NCI-H1105 treated with DMSO at 0.1 percent for 48 hours (cell line): Measurements from ENCODE around the gene TGFB2.

ENCODE experiments used
- DNase-seq: peaks from one replicate; lab custom pipeline; 2025; lab: John Stamatoyannopoulos, UW

The TGFB2 gene

GRCh38 chr1:218336328-218336727 is 8.8 kb upstream of the TGFB2 start:
- DNase-seq, result no peak

GRCh38 chr1:218339267-218339831 is 5.8 kb upstream of the TGFB2 start:
- DNase-seq, result peak; percentile 44

- no peak for DNase-seq
Measured at GRCh38 chr1:218341325-218341724, 3.8 kb upstream of the TGFB2 start.

GRCh38 chr1:218342091-218342490 is 3.0 kb upstream of the TGFB2 start:
- no peak for DNase-seq

GRCh38 chr1:218345673-218346390 is 696 bp downstream of the TGFB2 start:
- peak; percentile 67 for DNase-seq

GRCh38 chr1:218346391-218347204 is 1.5 kb downstream of the TGFB2 start:
- DNase-seq, result peak; percentile 48

- peak; percentile 50 for DNase-seq
Measured at GRCh38 chr1:218347336-218347722, 2.2 kb downstream of the TGFB2 start.

GRCh38 chr1:218347723-218348627 is 2.8 kb downstream of the TGFB2 start:
- peak; percentile 57 for DNase-seq

- peak; percentile 57 for DNase-seq
Measured at GRCh38 chr1:218348628-218349071, 3.5 kb downstream of the TGFB2 start.

- DNase-seq, result peak; percentile 3
Measured at GRCh38 chr1:218349348-218350034, 4.4 kb downstream of the TGFB2 start.

- DNase-seq, result no peak
Measured at GRCh38 chr1:218350035-218350525, 4.9 kb downstream of the TGFB2 start.

- DNase-seq, result no peak
Measured at GRCh38 chr1:218350801-218351266, 5.7 kb downstream of the TGFB2 start.

GRCh38 chr1:218351391-218352074 is 6.4 kb downstream of the TGFB2 start:
- DNase-seq, result no peak

GRCh38 chr1:218352075-218352438 is 6.9 kb downstream of the TGFB2 start:
- no peak for DNase-seq

- DNase-seq, result no peak
Measured at GRCh38 chr1:218353656-218354055, 8.5 kb downstream of the TGFB2 start.

- no peak for DNase-seq
Measured at GRCh38 chr1:218355278-218355677, 10.1 kb downstream of the TGFB2 start.

- no peak for DNase-seq
Measured at GRCh38 chr1:218357211-218357892, 12.2 kb downstream of the TGFB2 start.

GRCh38 chr1:218357893-218358232 is 12.7 kb downstream of the TGFB2 start:
- no peak for DNase-seq

GRCh38 chr1:218361298-218362065 is 16.3 kb downstream of the TGFB2 start:
- DNase-seq, result peak; percentile 60
